Chondrocyte (in vitro differentiated cells): Measurements from ENCODE around the gene GRM5. TPM values are rescaled to one million over a fixed set of nuclear protein-coding genes. Genes with fewer than 3 reads are reported as not detected.
"Not testable (repeated sequence)": the region's sequence is repeated elsewhere in the genome, so short reads cannot be mapped to it uniquely, and the experiment has no call there.

Experiments
- DNase-seq: peaks from one replicate; pipeline ENCODE4 v3.0.0; 2021; ENCODE audit warnings: mixed read lengths, low spot score
- H3K27ac Mint-ChIP-seq: one replicate; pipeline ENCODE4 v1.8.0; 2021; ENCODE audit warnings: mild to moderate bottlenecking, moderate library complexity, mixed read lengths; ENCODE audit not compliant: unreplicated experiment
- H3K27me3 Mint-ChIP-seq: 2 replicates; pipeline ENCODE4 v1.8.0; 2021; ENCODE audit warnings: low read depth, mixed read lengths
- H3K36me3 Mint-ChIP-seq: 2 replicates; pipeline ENCODE4 v1.8.0; 2021; ENCODE audit warnings: low read depth, mixed read lengths
- H3K4me1 Mint-ChIP-seq: 2 replicates; pipeline ENCODE4 v1.8.0; 2021; ENCODE audit warnings: low read depth, mild to moderate bottlenecking, mixed read lengths
- H3K4me3 Mint-ChIP-seq: one replicate; pipeline ENCODE4 v1.8.0; 2021; ENCODE audit warnings: mild to moderate bottlenecking, moderate library complexity, mixed read lengths; ENCODE audit not compliant: unreplicated experiment
- H3K9me3 Mint-ChIP-seq: 2 replicates; pipeline ENCODE4 v1.8.0; 2021; ENCODE audit warnings: low read depth, mixed read lengths
- CTCF ChIP-seq: fragments of 200-600 bp; sonication (generic); IDR thresholded peaks from 2 replicates; pipeline ENCODE4 v1.5.0; 2021; ENCODE audit warnings: antibody characterized with exemption, mild to moderate bottlenecking, moderate library complexity
- total RNA-seq: library from RNA; stranded (reverse); gene quantifications from 3 replicates; pipeline ENCODE4 v1.2.1, GENCODE V29; 2021

Gene GRM5
- total RNA-seq, 1 donor from 2014 or later = 0.52 TPM

GRCh38 chr11:89057406-89057805, 8.4 kb downstream of the GRM5 start:
- not testable (repeated sequence) for H3K4me3 Mint-ChIP-seq, H3K9me3 Mint-ChIP-seq, H3K4me1 Mint-ChIP-seq, H3K27ac Mint-ChIP-seq, DNase-seq, H3K36me3 Mint-ChIP-seq
- H3K27me3 Mint-ChIP-seq = peaks cover 32% of the 10 kb centered on the region

GRCh38 chr11:89052220-89052619, 13.6 kb downstream of the GRM5 start:
- Mint-ChIP-seq H3K27me3 (peaks cover 16% of the 10 kb centered on the region), H3K36me3 (no peaks in the 10 kb centered on the region), H3K4me1 (no peaks in the 10 kb centered on the region), H3K4me3 (no peak overlapping the region), H3K27ac (no peak overlapping the region), H3K9me3 (peaks cover 3% of the 10 kb centered on the region)
- no peak for DNase-seq
- no peak for TF ChIP-seq CTCF

- not testable (repeated sequence) for DNase-seq, H3K4me1 Mint-ChIP-seq, H3K4me3 Mint-ChIP-seq, H3K36me3 Mint-ChIP-seq, H3K27me3 Mint-ChIP-seq, H3K9me3 Mint-ChIP-seq, H3K27ac Mint-ChIP-seq
Measured at GRCh38 chr11:89047159-89047558, 18.6 kb downstream of the GRM5 start.

- H3K27me3 Mint-ChIP-seq, H3K4me1 Mint-ChIP-seq, DNase-seq, H3K9me3 Mint-ChIP-seq, H3K27ac Mint-ChIP-seq, H3K4me3 Mint-ChIP-seq, H3K36me3 Mint-ChIP-seq: not testable (repeated sequence)
Measured at GRCh38 chr11:89043861-89044588, 21.8 kb downstream of the GRM5 start.

- H3K36me3 Mint-ChIP-seq, DNase-seq, H3K27ac Mint-ChIP-seq, H3K4me3 Mint-ChIP-seq, H3K4me1 Mint-ChIP-seq, H3K27me3 Mint-ChIP-seq, H3K9me3 Mint-ChIP-seq: not testable (repeated sequence)
Measured at GRCh38 chr11:89029671-89030070, 36.1 kb downstream of the GRM5 start.

GRCh38 chr11:89021339-89021738, 44.4 kb downstream of the GRM5 start:
- no peaks in the 10 kb centered on the region for H3K27me3 Mint-ChIP-seq
- TF ChIP-seq CTCF = no peak
- H3K27ac Mint-ChIP-seq = no peak overlapping the region
- H3K36me3 Mint-ChIP-seq = no peaks in the 10 kb centered on the region
- H3K4me3 Mint-ChIP-seq = no peak overlapping the region
- H3K4me1 Mint-ChIP-seq = no peaks in the 10 kb centered on the region
- H3K9me3 Mint-ChIP-seq = no peaks in the 10 kb centered on the region
- no peak for DNase-seq

GRCh38 chr11:89019827-89020547, 45.8 kb downstream of the GRM5 start:
- H3K9me3 Mint-ChIP-seq, H3K4me1 Mint-ChIP-seq, H3K4me3 Mint-ChIP-seq, H3K27ac Mint-ChIP-seq, DNase-seq, H3K36me3 Mint-ChIP-seq, H3K27me3 Mint-ChIP-seq: not testable (repeated sequence)
